NCI-H2227 (cell line): Measurements from ENCODE around the gene TBL1X.

ENCODE experiments used
- DNase-seq: peaks from one replicate; lab custom pipeline; 2025; ENCODE audit not compliant: unreplicated experiment; lab: John Stamatoyannopoulos, UW

Gene TBL1X

DNA sequence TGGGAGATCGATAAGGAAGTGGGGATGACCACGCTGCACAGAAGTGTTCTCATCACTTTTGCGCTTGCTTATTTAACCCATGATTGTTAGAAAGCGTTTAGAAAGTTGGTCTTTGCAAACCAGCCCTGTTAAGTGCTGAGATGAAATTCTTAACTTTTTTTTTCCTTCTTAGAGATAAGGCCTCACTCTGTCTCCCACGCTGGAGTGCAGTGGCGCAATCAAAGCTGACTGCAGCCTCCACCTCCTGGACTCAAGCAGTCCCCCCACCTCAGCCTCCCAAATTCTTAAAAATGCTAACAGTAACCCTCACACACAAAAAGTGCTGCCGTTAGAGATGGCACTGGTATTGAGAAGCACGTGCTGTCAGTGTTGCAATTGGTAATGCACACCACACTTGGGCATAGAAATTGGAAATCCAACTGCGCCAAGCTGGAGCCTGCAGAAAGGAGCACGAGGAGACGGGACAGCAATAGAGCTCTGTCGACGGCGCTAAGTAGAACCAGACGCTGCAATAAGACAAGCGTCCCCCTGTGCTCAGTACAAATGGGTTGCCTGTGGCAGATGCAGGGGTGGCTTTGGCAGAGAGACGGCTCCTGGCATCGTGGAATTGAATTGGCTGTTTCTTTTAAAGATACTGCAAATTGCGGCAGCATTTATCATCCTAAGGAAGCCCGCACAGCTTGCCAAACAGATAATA, 113.4 kb downstream of the TBL1X start:
- no peak for DNase-seq

DNA sequence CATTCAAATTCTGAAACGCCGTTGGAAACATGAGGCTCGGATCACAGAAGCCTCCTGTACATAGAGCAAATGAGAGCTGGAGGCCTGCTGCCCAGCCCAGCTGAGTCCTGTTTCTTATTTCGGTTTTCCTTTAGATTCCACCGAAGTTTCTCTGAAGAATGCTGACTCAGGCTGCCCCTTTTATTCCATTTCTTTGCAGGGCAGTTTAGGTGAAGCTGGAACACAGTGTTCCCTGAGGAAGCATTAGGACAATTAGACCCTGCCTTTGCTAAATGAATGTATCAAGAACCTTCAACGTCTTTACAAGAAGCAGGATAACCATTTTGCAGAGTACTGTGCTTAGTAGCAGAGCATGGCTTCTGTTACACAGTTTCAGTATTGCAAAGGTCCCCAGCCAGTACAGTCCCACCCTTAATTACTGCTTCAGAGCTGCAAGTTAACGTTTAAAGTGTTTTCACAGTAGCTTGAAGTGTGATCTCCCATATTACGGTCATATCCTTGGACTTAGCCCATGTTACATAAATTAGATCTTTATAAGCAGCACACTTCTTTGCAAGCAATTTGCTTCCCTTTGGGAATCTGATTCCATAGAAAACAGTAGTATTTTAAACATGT, 117.0 kb downstream of the TBL1X start:
- DNase-seq, result no peak

DNA sequence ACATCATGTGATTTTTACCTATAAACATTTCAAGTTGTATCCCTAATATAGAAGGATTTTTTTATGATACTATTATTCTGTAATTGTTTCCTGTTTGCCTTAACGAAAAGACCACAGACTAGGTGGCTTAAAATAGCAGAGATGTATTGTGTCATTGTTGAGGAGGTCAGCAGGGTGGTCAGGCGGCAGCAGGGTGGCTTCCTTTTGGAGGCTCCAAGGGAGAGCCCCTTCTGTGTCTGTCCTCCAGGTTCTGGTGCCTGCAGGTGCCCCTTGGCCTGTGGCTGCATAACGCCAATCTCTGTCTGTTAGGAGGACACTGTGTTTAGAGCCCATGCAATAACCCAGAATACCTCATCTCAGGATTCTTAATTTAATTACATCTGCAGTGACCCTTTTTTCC, 118.1 kb downstream of the TBL1X start:
- no peak for DNase-seq

DNA sequence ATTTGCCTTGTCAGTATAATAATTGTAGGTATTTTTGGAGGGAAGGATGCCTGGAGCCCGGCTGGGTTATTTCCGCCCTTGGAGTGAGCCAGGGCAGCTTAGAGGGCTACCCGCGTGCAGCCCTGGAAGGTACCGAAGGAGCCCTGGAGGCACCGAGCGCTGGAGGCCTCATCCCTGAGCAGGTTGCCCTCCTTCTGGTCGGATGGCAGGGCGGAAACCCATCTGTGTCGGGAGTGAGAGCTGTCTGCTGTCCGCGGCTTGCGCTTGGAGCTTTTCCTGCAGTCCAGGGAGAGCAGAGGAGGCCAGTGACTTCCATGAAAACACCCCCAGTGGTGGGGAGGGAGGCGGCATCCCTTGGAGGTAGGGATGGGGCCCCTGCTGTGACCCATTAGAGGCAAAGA, 122.1 kb downstream of the TBL1X start:
- DNase-seq, result peak; percentile 52

DNA sequence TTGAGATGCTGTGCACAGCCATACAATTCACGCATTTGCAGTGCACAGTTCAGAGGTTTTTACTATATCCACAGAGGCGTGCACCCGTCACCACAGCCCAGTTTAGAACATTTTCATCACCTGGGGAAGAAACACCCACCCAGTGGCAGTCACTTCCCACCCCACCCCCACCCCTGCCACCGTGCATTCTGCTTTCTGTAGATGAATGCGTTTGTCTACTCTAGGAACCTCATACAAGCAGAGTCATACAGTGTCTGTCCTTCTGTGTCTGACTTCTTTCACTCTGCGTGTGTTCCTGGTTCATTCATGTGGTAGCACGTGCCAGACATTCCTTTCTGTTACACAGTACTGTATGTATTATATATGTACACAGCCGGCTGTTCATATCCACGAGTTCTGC, 122.8 kb downstream of the TBL1X start:
- DNase-seq, result no peak

DNA sequence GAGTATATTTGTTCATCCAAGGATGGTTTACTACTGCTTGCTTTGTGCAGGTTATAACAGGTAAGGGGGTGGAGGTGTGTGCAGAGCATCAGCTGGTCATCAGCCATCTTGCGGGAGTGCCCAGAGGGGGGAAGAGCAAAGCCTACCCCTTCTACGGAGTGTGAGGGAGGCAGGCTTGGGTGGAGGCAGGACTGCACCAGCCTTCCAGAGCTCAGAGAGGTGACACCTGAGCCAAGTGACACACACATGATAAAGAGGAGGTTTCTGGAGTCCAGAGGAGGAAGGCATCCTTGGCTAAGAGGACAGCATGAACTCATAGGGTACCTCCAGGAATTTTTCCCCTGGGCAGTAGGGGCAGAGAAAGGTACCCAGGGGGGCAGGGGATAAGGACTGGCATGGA, 126.6 kb downstream of the TBL1X start:
- no peak for DNase-seq

DNA sequence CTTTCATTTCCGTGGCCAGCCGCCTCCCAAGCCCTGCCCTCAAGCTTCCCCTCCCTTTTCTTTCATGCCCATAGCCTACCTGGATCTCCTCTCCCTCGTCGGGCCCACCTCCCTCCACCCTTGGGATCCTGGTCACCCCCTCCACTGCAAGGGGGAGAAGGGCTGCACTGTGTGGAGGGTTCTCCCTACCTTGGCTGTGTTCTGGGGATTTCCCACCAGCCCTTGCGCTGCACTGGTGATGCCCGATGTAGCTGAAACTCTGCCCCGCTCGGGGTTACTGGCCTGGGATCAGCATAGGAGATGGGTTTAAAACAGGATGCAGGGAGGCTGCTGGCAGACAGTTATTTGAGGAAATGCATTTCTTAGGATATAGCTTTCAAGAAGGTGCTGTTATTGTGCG, 128.9 kb downstream of the TBL1X start:
- DNase-seq, result no peak

DNA sequence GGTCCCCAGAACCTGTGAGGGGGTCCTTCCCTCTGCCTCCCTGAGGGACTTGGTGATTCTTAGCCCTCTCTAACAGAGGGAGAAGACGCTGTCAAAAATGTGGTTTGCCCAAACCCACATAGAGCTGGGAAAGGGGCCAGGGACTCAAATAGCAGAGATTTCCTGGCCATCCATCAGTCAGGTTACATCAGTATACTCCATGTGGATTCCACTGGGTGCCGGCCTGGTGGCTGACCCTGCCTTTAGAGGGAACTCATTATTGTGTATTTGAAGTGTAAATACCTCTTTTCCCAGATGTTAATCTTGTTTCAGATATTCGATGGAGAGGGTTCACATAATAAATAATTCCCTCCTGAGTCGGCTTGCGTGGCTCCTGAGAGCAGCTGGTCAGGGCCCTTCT, 130.3 kb downstream of the TBL1X start:
- no peak for DNase-seq

DNA sequence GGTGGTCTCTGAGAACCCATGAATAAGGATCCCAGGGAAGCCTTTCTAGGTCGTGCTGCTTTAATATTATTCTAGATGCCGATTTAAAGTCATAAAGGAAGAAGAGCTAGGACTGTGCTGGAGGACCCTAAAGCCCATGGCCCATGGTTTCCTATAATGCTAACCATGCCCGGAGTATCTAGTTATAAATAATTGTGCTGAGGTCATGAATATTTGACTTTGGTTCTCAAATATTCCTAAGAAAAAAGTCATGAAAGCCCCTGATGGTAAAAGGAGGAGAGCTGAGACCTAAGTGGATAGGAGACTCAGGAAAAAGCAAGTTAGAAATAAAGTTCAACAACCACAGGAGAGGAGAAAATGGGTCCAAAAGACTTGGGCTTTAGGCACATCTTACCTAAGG, 132.0 kb downstream of the TBL1X start:
- no peak for DNase-seq

DNA sequence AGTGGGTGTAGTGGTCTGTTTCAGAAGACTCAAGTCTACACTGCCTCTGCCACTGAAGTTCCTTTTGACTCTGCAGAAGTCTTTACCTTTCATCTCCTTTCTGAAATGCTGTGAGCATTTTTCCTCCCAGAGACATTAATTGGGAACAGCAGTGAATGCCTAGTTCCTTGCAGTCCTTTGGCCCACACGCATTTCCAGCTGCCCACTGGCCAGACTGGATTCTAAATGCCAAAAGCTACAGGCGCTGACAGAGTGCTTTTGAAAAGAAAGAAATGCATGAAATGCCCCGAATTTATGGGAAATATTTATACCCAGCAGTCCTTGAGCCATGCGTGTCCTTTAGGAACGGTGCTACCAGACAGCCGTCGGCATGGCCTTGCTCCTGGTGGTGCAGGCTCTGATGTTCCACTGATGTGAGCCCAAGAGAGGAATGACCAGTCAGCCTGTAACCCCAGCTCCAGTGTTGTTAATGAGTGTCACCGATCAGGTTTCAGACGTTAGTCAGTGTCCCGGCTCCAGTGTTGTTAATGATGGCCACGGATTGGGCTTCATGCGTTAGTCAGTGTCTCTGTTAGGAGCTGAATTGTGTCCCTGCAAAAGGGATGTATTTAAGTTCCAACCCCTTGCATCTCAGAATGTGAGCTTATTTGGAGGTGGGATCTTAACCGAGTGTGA, 132.6 kb downstream of the TBL1X start:
- DNase-seq, result no peak

DNA sequence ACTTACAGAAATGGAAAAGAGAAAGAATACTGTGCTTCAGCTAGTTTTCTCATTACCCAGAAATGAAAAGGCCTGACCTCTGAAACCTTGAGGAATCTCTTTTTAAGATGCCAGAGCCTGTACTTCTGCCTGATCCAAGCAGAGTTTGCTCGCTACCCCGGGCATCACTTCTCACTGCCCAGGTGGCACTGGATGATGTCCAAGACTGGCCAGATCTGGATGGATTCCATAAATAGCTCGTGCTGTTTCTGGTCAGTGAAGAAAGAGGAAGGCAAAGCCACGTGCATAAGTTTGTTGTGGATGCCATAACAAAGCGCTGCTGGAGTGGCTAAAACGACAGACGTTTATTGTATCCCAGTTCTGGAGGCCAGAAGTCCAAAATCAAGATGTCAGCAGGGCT, 133.5 kb downstream of the TBL1X start:
- DNase-seq, result no peak

DNA sequence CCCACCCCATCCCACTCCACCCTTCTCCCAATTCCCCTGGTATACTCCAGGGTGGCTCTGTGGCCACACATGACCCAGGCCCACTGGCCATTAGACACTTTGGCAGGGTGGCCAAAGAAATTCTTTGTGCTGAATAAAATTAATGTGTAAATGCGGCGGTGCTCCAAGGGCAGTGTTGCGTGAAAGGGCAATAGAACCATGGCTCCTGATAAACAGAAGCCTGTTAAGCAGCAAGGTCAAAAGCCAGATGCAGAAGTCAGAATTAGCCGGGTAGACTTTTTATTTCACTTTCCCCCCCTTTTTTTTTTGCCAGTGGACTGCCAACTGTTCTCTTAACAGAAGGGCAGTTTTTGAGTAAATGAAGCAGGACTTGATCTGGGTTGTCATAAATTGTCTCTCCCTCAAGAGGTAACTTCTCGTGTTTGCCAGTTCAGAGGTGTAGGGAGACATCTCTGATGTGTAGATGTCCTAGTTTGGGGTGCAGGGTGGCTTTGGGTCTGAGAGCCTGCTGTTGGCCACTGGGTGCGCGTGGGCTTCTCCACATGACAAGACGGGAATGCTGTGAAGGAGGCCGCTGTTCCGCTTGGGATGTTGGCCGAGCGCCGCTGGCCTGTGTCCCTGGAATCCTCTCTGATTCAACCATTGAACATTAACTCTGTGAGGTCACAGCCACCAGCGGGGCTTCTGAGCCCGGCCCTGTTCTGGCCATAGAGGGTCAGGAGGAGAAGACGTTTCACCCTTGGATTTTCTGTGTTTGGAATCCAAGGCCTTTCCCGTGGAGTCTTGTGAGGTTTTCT, 139.5 kb downstream of the TBL1X start:
- DNase-seq, result no peak

DNA sequence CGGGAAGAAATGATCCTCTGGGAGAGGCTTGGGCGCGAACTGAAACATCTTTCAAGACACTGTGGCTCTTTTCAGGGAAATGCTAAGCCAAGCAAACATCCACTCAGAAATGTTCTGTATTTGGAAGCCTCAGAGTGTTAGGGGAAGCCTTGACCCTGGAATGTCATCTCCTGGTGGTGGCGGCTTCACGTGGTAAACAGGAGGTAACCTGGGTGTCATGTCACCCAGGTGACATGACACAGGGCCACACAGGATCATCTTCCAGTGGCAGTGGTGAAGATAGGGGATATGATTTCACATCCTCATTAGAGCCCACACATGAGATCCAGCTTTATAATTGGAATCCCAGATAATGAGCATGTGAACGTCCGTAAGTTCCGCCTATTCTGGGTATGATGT, 140.0 kb downstream of the TBL1X start:
- no peak for DNase-seq

DNA sequence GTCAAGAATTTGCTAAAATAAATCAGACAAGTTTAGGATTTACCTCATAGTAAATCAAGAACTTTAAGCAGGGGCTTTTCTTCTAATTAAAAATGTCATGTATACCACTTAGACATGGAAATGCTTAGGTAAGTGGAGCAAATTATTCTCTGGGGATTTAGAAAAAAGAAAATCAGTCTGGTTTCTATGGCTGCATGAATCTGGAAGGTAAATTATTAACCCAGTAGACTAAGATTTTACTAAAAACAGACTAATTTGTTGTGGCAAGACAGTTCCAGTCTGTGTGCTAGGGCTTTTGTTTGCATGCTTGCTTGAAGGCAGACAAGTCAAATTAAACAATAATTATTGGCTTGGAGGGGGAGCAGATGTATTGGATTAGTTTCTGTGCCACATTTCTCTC, 140.6 kb downstream of the TBL1X start:
- no peak for DNase-seq

DNA sequence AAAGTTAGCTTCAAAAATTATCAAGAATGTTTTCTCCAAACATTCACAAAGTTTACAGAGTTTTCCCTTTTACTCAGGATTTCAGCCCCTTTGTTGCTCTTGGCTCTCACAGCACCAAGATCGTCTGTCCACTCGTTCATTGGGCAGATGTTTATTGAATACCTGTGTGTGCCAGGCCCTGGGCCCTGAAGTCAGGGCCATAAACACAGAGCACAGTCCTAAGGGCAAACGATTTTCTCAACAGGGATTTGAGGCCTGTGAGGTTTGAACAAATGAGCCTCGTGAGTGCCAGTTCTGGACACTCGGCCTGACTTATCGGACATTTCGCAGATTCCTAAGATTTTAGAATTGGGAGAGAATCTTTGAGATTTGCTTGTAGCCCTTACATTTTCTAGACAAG, 142.1 kb downstream of the TBL1X start:
- DNase-seq, result no peak

DNA sequence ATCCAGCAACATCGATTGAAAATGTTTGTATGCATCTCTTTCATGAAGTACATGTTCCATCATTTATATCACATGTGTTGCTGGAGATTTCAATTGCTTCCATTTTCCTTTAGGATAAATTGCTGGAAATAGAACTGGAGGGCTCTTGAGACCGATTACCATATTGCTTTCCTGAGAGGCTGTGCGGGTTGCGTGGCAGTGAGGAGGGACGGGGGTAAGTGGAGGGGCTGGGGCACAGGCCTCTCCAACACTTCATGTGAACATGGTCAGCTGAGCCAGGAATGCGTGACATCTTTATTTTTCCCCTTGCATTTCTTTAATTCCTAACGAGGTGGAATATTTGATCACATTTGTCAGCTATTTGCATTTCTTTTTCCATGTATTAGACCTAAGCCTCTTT, 144.6 kb downstream of the TBL1X start:
- DNase-seq, result peak; percentile 67

DNA sequence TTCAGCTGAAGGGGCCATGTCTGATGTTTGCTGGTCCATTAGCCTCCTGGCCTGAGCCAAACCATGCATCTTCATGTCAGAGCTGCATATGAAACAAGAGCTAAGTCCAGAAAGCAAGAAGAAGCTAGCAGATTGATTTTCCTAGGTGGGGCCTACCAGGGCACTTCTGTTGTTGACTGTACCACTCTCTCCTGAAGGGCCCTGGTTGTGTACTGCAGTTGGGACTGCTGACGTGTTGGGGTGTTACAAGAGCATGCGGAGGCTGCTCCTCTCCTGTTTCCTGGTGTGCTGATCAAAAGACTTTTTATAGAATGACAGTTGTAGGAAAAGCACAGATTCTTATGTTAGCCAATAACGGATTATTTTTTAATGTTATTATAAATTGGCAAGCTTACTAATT, 145.1 kb downstream of the TBL1X start:
- no peak for DNase-seq

DNA sequence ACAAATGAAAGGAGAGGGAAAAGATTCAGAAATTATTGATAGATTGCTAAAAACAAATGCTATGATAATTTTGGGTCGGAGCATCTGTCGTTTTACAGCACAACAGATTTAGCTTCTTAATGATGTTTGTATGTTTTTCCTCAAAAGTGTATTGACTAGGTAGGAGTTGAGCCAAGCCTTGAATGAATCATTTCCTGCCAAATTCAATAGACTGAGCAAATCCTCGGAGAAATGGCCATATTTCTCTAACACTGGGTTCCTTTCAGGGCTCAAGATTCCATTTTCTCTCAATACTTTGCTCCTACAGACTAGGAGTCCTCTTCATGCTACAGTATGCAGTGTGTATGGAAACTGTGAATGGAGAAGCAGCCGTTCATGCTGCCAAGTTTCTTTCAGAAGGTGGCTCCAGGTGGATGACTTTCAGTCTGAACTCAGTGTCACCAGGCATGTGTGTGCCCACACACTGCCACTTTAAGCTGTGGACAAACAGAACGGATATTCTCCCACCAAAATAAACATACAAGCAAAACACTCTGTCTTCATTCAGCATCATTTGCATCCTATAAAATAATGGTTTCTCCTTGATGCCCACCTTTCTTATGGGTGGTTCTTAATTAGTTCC, 146.0 kb downstream of the TBL1X start:
- DNase-seq, result no peak

DNA sequence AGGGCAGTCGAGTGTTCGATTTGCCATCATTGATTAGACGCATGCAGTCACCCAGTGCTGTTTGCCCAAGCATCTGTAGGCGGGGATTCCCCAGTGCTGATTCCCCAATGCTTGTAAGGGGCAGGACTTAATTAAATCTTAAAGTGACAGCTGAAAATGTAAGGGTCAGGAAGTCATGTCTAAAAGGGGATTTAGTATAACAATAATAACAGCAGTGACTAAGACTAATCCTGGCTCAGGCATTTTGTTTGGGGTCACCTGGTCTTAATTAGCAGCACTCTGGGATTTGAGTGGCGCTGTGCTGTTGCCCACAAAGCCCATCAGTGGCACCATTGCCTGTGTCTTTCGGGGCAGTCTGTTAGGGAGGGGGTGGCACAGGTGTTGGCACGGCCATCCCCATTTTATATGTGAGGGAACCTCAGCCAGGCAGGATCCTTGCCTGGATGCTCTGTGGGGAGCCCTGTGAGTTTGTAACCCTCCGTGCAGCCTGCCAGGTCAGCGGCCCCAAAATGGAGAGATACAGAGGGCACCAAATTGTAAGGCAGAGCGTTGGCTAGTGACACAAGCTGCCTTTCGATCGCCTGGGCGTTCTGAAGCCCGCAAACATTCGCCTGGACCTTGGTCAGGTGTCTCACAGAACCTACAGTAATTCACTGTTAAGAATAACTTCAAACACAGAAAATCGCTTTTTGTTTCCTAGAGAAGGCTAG, 146.7 kb downstream of the TBL1X start:
- peak; percentile 20 for DNase-seq

DNA sequence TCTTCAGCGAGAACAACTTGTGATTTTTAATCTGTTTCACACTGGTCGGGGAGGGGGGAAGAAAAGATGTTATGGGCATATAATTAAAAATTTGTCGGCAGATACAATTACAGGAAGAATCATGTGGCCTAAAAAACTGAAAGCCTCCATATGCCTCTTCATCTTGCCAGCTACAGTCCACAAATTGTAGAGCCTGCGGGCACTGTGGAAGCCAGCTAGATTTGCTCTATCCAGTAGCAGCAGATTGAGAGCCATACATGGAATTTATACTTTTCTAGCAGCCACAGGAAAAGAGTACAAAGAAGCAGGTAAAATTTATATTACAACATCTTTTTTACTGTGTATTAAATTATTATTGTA, 147.3 kb downstream of the TBL1X start:
- DNase-seq, result peak; percentile 26

DNA sequence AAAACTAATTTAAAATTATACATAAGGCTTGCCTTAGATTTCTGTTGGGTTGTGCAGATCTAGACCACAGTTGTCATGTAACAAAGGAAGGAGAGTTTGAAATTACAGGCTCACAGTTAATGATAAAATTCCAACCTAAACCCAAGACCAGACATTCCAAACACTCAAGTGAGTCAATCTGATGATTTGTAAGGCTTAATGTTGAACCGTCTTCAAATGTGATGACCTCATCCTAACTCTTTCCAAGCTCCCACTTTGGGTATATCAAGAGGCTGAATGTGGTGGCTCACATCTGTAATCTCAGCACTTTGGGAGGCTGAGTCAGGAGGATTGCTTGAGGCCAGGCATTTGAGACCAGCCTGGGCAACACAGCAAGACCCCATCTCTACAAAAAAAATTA, 149.2 kb downstream of the TBL1X start:
- DNase-seq, result no peak
